SK-N-DZ (cell line): Measurements from ENCODE around the gene VAC14.

Source experiments
- DNase-seq: peaks from one replicate; pipeline ENCODE4 v3.0.0-alpha.2; 2015; ENCODE audit warnings: low spot score

VAC14 gene

GRCh38 chr16:70692873-70693671 is 107.9 kb downstream of the VAC14 start:
- no peak for DNase-seq

DNA sequence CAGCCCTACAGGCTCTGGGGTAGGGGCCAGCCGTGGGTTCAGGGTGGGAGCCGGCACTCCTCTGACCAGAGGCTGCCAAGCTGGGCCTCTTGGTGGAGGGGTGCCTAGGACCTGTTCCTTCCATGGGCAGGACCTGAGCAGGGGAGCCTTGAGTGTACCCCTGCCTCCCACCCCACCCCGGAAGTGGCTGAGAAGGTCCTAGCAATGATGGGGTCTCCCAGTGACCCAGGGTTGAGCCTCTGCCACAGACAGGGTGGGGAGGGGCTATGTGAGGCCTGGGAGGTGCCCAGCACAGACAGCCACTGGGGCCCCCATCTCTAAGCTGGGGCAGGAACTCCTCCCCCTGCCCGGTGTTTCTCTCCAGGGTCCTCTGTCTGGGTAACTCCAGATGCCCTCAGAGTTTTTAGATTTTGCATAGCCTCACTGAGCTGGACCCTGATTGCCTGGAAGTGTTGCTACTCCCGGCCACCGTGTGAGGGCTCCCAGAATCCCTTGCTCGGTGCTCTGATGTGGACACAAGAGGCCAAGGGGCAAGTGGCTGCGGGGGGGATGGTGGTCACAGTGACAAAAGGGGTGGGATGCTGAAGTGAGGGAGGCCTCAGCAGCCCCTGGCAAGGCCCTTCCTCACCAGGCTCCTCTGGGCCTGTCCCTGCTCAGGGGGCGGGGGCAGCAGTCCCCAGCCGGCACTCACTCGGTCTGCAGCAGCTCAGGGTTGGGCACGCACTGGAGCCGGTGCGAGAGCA is 108.7 kb downstream of the VAC14 start:
- no peak for DNase-seq

DNA sequence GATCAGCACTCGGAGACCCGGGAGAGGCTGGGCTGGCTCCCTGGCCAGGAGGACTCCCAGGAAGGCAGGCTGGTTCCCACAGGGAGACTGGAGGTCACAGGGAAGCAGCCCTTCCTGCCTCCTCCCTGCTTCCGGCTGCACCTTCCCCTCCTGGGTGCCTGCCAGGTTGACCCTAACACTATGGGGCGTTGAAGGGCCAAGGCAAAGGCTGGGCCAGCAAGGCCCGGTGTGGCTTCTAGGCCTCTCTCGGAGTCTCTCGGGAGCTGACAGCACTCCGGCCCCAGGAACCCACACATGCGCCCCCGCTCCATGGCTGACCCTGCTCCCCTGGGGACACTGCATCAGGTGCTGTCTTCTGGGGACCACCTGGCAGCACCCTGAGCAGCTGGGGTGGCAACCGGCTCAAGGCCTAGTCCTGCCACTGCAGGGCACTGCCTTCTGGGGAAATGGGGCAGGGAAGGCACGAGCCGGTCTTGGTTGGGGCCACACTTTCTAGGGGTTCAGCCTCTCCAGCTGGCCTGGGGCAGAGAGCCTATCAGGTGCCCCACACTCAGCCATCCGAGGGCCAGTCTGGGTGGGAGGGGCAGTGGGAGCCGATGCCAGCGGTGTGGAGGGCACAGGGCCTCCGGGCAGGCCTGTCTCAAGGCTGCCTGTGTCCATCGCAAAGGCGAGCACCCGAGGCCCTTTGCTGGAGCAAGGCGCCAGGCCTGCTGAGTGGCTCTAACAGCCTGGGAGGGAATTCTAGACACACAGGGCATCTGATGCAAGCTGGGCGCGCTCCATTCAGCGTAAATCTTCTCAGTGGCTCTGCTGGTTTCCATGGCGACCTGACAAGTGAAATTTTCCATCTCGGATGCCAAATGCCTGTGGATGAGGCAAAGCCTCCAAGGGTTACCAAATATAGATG is 109.5 kb downstream of the VAC14 start:
- DNase-seq = peak; percentile 55

DNA sequence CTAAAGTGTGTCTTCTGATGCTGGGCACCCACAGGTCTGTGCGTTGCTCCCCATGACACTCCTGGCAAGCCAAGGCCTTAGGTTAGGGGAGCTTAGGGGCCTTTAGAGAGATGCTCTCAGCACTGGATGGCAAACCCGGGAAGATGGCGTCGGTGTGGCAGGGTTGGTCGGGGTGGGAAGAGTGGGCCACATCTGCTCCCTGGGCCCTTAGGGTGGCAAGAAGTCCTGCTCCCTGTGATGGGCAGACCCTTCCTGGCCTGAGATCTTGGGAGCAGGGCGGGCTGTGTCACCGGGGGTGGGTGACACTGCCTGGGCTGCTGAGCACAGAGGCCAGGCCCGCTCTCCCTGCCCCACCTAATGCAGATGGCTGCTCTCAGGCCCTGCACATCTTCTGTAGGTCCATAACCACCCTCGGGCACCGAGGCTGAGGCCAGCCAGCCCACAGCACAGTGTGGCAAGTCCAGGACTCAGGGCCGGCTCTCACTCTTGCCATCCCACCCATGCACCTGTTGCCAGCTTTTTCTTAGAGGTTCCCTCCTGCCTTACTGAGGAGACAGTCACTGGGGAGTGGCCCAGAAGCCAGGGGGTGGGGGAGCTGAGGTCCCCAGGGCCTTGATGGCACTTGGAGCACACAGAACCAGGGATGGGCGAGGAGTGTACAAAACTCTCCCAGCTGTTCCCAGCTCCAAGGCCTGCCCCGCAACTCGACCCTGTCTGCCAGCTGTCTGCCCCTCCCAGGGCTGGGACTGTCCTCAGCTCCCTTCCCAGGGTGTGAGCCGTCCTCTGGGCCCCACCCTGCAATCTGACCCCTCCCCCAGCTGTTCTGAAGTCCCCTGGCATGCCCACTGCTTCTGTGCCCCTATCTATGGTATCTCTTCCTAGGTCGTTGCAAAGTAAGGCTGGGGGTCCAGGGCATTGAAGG is 110.7 kb downstream of the VAC14 start:
- no peak for DNase-seq

- no peak for DNase-seq
These were observed 111.7 kb downstream of the VAC14 start for GRCh38 chr16:70689035-70689969.

DNA sequence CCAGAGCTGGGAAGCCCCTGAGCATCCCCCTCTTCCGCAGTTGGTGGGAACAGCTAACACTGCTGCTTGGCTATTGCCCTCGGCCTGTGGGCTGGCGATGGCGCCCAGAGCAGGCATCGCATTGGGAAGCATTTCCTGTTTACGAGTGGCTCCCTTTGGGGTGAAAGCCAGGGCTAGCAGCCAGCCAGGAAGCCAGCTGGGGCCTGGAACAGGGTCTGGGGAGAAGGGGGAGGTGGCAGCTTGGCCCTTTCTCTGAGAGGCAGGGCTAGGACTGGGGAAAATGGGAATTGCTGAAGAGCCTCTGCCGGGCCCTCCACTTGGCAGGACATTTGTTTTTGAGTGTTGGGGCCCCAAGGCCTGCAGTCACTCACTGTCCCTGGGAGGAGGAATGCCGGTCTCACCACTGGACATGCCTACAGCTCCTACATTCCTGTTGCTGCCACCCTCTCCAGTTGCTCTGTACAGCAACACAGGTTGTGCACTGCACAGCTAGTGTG is 112.7 kb downstream of the VAC14 start:
- no peak for DNase-seq

GRCh38 chr16:70687671-70688245 is 113.2 kb downstream of the VAC14 start:
- DNase-seq = no peak

DNA sequence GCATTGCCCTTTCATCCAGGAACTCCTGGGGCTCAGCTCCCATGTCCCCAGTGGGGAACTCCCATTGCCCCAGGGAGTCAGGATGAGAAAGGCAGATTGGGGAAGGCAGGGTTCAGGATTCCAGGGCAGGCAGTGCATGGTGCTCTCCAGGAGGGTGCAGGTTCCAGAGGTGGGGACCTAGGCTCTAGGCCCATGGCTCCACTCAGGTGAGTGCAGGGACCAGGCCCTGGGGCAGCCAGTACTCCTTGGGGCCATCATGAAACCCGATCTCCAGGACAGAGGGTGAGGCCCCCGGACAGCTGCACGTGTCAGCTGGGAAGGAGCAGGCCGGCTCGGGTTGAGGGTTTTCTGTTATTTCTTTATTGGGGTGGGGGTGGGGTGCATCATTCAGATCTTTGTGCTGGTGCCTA is 113.9 kb downstream of the VAC14 start:
- peak; percentile 38 for DNase-seq

GRCh38 chr16:70686376-70687101 is 114.4 kb downstream of the VAC14 start:
- DNase-seq = peak; percentile 30

- peak; percentile 79 for DNase-seq
These were observed 115.0 kb downstream of the VAC14 start, which contains the start of gene MTSS2 for GRCh38 chr16:70685938-70686375. Gene MTSS2 (minus strand): TSS chr16:70686053. CDS start chr16:70685791, 262 bp downstream.

DNA sequence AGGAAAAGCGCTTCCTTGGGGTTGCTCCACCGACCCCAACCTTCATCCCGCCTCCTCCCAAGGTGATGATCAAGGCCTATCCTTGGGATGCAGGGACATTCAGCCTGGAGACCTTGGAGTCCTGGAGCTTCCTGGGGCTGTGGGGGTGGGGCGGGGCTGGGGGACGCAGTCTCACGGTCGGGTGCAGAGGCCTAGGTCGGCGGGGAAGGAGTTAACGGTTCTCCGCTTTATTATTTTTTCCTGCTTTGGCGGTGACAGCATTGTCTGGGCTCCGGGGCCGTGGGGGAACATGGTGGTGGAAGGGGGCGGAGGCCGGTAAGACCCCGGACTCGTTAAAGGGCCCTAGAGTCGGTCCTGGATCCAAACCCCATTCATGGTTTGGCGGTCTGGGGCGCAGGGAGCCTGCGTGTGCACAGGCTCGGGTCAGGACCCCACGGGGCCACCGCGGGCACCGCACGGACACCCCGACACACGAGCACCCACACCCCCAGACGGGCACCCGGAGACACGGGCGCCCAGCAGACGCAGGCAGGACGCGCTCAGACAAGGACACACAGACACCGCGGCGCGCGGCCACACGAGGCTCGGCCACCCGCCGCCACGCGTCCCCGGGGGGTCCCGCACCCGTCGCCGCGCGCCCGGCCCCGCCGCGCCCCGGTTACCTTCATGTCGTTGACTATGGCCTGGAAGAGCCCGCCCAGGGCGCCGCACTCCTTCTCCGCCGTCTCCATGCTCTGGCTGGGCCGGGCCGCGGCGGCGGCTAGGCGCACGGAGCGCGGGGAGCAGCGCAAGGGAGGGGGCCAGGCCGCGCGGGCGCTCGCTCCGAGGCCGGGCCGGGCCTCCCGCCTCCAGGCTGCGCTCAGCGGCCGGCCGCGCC is 115.7 kb downstream of the VAC14 start:
- no peak for DNase-seq

- no peak for DNase-seq
These were observed 116.6 kb downstream of the VAC14 start for GRCh38 chr16:70684146-70685060.

DNA sequence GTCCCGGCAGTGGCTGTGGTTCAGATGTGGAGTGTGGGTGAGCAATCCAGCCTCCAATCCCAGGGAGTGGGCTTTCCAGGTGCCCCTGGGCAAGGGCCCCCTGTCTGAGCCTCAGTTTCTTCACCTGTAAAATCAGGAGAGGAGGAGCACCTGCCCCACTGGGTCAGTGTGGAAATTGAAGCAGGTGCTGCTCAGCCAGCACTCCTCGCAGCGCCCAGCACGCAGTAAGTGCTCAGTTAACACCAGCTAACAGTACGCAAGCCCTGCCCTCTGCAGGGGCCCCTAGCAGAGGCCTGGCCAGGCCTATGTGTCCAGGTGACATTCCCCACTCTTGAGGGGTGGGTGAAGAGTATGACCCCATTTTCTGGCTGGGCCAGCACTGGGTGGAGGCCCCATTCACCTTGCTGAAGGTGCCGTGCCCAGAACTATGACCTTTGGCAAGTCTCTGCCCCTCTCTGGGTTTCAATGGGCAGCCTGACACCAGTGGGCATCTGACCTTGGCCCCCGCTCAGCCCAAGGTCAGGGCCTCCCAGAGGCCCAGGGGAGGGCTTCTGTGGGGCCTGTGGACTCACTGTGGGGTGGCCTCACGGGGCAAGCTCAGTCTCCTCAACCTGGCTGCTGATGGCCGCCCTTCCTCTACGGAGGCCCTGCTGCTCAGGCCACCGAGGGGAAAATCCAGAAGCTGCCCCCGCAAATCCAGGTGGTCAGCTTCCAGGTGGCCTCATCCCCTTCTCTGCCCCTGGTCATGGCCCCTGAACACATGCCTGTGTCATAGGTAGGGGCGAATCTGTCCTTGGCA is 117.6 kb downstream of the VAC14 start:
- no peak for DNase-seq

- no peak for DNase-seq
These were observed 118.5 kb downstream of the VAC14 start for GRCh38 chr16:70682239-70683145.
